UCSD-AML1 (cell line): ENCODE results near the gene PAXX.

Experiments used
- DNase-seq: peaks from one replicate; lab custom pipeline; 2025; ENCODE audit not compliant: unreplicated experiment; lab: John Stamatoyannopoulos, UW

PAXX gene

GRCh38 chr9:136991993-136992818, at the start of gene PAXX:
Gene PAXX, plus strand, starts transcription at chr9:136992422. Its CDS starts 22 bp downstream, at chr9:136992444.
- DNase-seq = peak; percentile 91

GRCh38 chr9:136942881-136943230, 49.4 kb upstream of the PAXX start:
- DNase-seq = no peak

DNA sequence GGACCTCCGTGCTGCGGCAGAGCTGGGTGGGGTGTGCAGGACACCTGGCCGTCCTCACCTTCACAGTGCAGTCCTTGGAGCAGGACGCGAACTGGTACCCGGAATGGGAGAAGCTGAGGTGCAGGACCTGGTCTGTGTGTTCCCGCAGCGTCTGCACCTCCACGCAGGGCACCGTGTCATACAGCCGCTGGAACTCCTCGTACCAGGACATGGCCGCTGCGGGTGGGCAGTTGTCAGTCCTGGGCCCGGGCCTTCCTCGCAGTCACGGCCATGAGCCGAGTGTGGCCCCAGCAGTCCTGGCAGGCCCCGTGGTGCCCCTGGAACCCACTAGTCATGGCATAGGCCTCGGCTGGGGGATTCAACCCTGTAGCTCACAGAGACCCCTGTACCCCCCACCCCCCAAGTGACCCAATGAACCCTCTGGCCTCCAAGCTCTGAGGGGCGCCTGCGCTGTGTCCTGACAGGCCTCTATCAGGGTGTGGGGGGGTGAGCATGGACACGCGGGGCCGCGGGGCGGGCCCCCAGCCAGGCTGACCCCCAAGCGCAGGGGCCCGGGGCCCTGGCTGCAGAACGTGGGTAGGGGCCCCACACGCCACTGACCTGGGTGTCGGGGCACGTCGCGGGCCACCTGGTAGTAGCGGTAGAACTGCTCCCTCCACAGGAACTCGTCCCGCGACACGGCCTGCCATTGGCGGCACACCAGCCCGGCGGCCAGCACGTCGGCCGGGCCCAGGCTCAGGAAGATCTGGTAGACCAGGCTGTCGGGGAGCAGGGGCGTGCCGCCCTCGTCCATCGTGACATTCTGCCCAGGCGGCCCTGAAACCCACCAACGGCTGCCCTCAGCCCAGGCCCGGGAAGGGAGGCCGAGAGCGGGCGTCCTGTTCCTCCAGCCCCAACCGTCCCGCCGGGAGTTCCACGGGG, 48.7 kb upstream of the PAXX start:
- DNase-seq = peak; percentile 61

GRCh38 chr9:136944212-136944518, 48.1 kb upstream of the PAXX start:
- DNase-seq = peak; percentile 80

DNA sequence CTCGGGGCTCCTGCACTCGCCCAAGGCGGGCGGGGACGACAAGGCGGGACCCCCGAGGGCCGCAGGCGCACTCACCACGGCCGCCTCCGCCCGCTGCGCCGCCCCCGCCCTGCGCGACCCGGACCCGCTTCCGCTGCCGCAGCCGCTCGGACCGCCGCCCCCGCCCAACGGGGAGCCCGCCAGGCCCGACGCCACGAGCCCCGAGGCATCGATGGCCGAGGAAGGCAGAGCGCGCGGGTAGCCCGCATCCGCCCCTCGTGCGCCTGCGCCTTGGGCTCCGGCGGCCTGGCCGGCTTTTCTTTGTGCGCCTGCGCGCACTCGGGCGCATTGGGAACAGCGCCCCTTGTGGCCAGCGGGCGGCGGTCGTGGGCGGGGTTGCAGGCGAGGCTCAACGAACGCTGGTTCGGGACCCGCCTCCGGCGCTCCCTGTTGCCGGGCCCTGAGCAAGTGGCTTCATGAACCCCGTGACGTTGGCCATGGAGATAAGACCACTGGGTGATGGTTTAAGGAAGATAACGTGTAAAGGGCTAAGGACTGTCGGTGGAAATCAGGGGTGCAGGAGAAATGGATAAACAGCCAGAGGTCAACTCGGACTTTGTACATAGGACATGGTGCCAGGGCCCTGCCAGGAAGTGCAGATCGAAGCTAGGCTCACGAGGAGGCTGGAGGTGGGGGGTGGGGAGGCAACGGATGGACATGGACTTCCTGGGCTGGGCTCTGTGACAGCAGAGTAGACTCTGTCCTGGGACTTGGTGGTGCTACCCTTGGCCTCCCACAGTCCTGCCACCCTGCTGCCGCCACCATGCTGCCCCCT, 47.5 kb upstream of the PAXX start, which contains the start of the genes C8G and FBXW5:
Gene C8G (plus strand): TSS at position 725 of the 814 bp plus-strand sequence. CDS start 78 bp downstream, at position 803.
Gene FBXW5 (minus strand): TSS at position 220 of the 814 bp plus-strand sequence. CDS start 655 bp downstream, outside the sequence.
- DNase-seq = peak; percentile 98

DNA sequence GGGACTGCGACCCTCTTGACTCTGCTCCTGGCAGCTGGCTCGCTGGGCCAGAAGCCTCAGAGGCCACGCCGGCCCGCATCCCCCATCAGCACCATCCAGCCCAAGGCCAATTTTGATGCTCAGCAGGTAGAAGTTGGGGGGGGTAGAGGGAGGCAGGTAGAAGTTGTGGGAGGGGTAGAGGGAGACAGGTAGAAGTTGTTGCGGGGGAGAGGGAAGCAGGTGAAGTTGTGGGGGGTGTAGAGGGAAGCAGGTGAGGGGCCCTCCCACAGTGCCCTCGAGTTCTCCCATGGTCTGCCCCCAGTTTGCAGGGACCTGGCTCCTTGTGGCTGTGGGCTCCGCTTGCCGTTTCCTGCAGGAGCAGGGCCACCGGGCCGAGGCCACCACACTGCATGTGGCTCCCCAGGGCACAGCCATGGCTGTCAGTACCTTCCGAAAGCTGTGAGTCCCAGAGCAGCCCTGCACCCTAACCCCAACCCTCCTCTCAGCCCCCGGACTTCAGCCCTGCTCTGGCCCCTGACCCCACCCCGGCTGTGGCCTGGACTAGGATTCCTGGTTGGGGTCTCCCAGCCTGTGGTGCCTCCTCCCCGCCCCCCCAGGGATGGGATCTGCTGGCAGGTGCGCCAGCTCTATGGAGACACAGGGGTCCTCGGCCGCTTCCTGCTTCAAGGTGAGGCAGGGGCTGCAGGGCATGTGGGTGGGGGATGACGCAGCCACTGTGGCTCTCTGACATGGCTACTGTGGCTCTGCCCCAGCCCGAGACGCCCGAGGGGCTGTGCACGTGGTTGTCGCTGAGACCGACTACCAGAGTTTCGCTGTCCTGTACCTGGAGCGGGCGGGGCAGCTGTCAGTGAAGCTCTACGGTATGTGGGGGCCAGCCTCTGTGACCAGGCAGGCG, 46.6 kb upstream of the PAXX start:
- no peak for DNase-seq

DNA sequence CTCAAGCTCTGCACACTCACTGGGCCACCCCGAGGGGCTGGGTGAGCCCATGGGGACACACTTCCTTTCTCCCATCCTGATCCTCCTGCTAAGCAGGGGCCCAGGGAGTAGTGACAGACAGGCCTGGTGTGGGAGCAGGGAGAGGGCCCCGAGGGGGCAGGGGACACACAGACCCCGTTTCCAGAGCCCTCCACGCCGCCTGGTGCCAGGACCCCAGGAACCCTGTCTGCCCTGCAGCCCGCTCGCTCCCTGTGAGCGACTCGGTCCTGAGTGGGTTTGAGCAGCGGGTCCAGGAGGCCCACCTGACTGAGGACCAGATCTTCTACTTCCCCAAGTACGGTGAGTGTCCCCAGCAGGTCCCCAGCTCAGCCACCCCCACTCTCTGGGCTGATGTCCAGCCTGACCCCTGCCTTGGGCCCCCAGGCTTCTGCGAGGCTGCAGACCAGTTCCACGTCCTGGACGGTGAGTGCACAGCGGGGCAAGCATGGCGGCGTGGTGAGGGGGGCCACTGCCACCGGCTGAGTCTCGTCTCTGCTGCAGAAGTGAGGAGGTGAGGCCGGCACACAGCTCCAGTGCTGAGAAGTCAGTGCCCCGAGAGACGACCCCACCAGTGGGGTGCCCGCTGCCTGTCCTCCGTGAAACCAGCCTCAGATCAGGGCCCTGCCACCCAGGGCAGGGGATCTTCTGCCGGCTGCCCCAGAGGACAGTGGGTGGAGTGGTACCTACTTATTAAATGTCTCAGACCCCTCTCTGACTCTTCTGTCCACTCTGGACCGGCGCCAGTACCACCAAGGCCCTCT, 45.8 kb upstream of the PAXX start:
- no peak for DNase-seq

GRCh38 chr9:136947028-136947891, 45.0 kb upstream of the PAXX start:
- no peak for DNase-seq

GRCh38 chr9:136947955-136948510, 44.2 kb upstream of the PAXX start:
- peak; percentile 63 for DNase-seq

- DNase-seq = no peak
Observed at GRCh38 chr9:136949239-136949816, 42.9 kb upstream of the PAXX start.

DNA sequence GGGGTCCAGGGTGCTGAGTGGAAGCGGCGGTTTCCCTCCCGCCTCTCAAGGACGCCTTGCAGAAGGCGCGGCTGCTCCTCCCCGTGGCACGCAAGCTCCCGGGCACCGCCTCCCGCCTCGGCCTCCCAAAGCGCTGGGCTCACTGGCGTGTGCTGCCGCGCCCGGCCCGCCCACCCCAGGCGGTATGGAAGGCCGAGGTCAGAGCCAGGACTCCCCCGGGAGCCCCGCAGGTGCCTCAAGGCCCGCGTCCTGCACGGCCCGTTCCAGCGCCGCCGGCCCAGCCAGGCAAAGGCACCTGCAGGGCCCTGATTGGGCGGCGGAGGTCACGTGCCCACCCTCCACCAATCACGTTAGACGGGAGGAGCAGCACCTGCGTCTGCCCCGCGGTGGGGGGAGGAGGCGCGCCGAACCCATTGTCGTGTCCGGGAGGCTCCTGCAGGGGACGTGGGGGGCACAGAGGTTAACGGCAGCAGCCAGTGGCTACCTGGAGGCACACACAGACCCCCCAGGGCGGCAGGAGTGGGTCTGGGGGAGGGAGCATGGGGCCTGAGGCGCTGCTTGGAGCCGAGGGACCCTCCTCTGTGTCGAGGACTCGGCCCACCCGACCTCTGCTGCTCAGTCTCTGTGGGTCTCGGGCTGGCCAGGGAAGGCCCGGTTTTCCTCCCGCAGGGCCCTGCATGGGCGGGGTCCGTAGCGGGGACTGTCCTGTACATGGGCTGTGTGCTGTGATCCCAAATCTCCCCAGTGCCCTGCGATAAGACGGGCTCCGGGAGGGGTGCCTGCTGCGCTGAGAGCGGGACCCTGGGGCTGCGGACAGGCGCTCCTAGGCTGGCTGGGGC, 42.2 kb upstream of the PAXX start:
- DNase-seq = peak; percentile 90

DNA sequence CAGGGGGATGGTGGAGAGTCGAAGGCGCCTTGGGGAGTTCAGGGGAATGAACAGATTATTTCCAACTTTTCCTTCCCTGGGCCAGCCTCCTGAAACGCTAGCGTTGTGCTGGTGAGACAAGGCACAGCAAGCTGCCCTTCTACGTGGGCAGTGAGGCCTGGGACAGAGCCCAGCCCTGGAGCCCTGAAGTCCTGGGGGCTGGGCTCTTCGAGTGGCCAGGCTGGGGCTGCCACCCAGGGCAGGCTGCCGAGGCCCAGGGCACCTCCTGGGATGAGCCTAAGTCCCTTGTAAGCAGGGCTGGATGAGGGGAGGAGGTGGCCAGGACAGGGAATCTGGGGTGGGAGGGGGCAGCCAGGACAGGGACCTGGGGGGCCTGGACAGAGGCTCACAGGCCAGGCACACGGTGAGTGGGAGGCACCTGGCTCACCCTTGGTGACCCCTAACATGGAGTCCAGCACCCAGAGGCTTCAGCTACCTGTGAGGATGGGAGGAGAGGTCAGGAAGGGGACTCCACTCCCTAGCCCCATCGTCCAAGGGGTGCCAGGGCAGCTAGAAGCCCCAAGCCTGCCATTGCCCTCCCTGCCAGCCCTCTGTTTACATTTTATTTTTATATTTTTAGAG, 41.5 kb upstream of the PAXX start:
- no peak for DNase-seq

- DNase-seq = no peak
Observed at GRCh38 chr9:136951541-136952320, 40.5 kb upstream of the PAXX start, which contains the start of gene LCN12. Gene LCN12, plus strand, starts transcription at chr9:136952273. Its CDS starts 55 bp downstream, at chr9:136952328.

DNA sequence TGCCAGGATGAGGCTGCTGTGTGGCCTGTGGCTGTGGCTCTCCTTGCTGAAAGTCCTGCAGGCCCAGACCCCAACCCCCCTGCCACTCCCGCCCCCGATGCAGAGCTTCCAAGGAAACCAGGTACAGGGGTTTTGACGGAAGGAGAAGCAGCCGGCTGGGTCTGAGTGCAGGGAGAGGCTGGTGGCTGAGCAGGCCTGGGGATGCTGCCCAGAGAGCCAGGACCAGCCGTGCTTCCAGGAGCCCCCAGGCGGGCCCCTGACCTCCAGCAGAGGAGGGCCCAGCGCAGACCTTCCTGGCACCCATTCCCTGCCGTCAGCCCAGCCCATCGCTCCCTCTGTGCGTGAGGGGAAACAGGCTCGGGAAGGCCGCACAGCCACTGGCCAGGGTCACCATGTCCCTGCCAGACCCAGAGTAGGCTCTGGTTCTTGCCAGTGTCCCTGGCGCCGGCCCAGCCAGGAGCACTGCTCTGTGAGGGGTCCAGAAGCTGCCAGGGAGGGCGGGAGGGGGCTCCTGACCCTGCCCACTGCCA, 39.8 kb upstream of the PAXX start:
- no peak for DNase-seq
